GM19099 (cell line): ENCODE results near the gene IMPA2.

Experiments
- POLR2A ChIP-seq: IDR thresholded peaks from 3 replicates; pipeline ENCODE4 v1.6.1; 2011; ENCODE audit warnings: low read depth; ENCODE audit not compliant: insufficient read length; ENCODE audit errors: extremely low read depth

The IMPA2 gene

GRCh38 chr18:12060182-12060870 is 79.0 kb downstream of the IMPA2 start:
- no peak for TF ChIP-seq POLR2A

- TF ChIP-seq POLR2A = no peak
These were observed 80.4 kb downstream of the IMPA2 start for GRCh38 chr18:12061685-12062084.

- TF ChIP-seq POLR2A = no peak
These were observed 81.7 kb downstream of the IMPA2 start for GRCh38 chr18:12062974-12063373.

GRCh38 chr18:12064086-12064763 is 82.9 kb downstream of the IMPA2 start:
- TF ChIP-seq POLR2A = no peak

- no peak for TF ChIP-seq POLR2A
These were observed 84.1 kb downstream of the IMPA2 start for GRCh38 chr18:12065397-12065796.

- TF ChIP-seq POLR2A = no peak
These were observed 85.7 kb downstream of the IMPA2 start for GRCh38 chr18:12066910-12067511.

GRCh38 chr18:12067671-12068070 is 86.4 kb downstream of the IMPA2 start:
- TF ChIP-seq POLR2A = no peak

- no peak for TF ChIP-seq POLR2A
These were observed 87.6 kb downstream of the IMPA2 start for GRCh38 chr18:12068950-12069320.

GRCh38 chr18:12072996-12073395 is 91.7 kb downstream of the IMPA2 start:
- no peak for TF ChIP-seq POLR2A

- no peak for TF ChIP-seq POLR2A
These were observed 93.4 kb downstream of the IMPA2 start for GRCh38 chr18:12074736-12075135.

GRCh38 chr18:12076424-12077140 is 95.3 kb downstream of the IMPA2 start:
- TF ChIP-seq POLR2A = no peak

GRCh38 chr18:12079491-12080237 is 98.4 kb downstream of the IMPA2 start:
- TF ChIP-seq POLR2A = no peak
